ENCODE data around the gene ELOVL3. TPM values are rescaled to one million over a fixed set of nuclear protein-coding genes. Genes with fewer than 3 reads are reported as not detected.
"Not testable (repeated sequence)": the region's sequence is repeated elsewhere in the genome, so short reads cannot be mapped to it uniquely, and the experiment has no call there.

ELOVL3 gene
- total RNA-seq, 2 donors from 2014 or later, result not detected

- H3K9me3 Mint-ChIP-seq, result no peaks in the 10 kb centered on the region
- no peak overlapping the region for H3K27ac Mint-ChIP-seq
- no peak overlapping the region for H3K4me3 Mint-ChIP-seq
- DNase-seq (ENCODE audit: low spot score) (no peak), ATAC-seq (no peak)
- H3K27me3 Mint-ChIP-seq, result peaks cover 0 to 2% of the 10 kb centered on the region in 2 donors
- H3K4me1 Mint-ChIP-seq (ENCODE audit: low read depth in 2 of 2), result peaks cover 0 to 3% of the 10 kb centered on the region in 2 donors
- no peaks in the 10 kb centered on the region for H3K36me3 Mint-ChIP-seq
Measured at GRCh38 chr10:102208311-102209035, 17.6 kb upstream of the ELOVL3 start.

DNA sequence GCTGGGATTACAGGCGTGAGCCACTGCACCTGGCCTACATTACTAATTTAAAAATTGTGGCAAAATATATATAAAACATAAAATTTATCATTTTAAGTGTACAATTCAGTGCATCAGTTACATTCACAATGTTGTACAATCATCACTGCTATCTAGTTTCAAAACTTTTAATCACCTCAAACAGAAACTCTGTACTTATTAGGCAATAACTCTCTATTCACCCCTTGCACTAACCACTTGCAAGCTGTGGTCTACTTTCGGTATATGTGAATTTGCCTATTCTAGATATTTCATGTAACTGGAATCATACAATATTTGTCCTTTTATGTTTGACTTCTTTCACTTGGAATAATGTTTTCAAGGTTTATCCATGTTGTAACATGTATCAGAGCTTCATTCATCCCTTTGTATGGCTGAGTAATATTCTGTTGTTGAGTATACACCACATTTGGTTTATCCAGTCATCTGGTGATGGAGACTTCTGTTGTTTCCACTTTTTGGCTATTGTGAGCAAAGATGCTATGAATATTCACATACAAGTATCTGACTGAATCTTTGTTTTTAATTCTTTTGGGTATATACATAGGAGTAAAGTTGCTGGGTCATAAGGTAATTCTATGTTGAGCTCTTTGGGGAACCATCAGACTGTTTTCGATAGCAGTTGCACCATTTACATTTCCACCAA is 14.3 kb upstream of the ELOVL3 start:
- Mint-ChIP-seq H3K27me3 (peaks cover 0 to 8% of the 10 kb centered on the region in 2 donors), H3K27ac (no peak overlapping the region), H3K4me3 (no peak overlapping the region), H3K4me1 (ENCODE audit: low read depth in 2 of 2) (peaks cover 0 to 3% of the 10 kb centered on the region in 2 donors), H3K36me3 (no peaks in the 10 kb centered on the region), H3K9me3 (no peaks in the 10 kb centered on the region)
- ATAC-seq (peak; percentile 71 to 72), DNase-seq (ENCODE audit: low spot score) (no peak)

GRCh38 chr10:102213599-102213998 is 12.5 kb upstream of the ELOVL3 start:
- H3K4me3 Mint-ChIP-seq; ATAC-seq; DNase-seq (ENCODE audit: low spot score); H3K9me3 Mint-ChIP-seq; H3K27ac Mint-ChIP-seq; H3K36me3 Mint-ChIP-seq; H3K4me1 Mint-ChIP-seq (ENCODE audit: low read depth in 2 of 2); H3K27me3 Mint-ChIP-seq: not testable (repeated sequence)

DNA sequence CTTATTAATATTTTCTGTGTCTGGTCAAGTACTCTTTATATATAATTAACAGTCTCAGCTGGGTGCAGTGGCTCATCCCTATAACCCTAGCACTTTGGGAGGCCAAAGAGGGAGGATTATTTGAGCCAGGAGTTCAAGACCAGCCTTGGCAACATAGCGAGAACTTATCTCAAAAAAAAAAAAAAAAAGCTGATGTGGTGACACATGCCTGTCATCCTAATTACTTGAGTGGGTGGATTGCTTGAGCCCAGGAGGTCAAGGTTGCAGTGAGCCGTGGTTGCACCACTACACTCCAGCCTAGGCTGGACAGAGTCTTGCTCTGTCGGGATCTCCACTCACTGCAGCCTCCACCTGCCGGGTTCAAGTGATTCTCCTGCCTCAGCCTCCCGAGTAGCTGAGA is 6.7 kb upstream of the ELOVL3 start:
- no peak overlapping the region for H3K27ac Mint-ChIP-seq
- H3K36me3 Mint-ChIP-seq, result no peaks in the 10 kb centered on the region
- H3K9me3 Mint-ChIP-seq, result no peaks in the 10 kb centered on the region
- ATAC-seq, result no peak
- H3K27me3 Mint-ChIP-seq, result peaks cover 15 to 19% of the 10 kb centered on the region in 2 donors
- no peak overlapping the region for H3K4me3 Mint-ChIP-seq
- no peaks in the 10 kb centered on the region for H3K4me1 Mint-ChIP-seq (ENCODE audit: low read depth in 2 of 2)
- no peak for DNase-seq (ENCODE audit: low spot score)

DNA sequence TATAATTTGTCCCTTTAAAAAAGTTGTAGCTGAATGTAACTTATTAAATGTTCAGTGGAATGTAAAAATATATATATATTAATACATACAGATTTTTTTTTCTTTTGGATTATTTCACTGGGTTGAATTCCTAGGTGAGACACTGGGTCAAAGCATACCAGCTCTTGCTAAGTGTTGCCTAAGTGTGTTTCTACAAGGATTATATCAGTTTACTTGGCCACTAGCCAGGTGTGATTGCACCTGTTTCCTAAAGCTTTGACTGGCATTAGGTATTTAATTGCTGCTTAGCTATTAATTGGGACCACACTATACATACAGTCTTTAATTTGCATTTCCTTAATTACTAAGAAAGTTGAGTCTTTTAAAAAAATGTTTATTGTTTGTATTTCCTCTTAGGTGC is 5.5 kb upstream of the ELOVL3 start:
- no peaks in the 10 kb centered on the region for H3K9me3 Mint-ChIP-seq
- peaks cover 14 to 20% of the 10 kb centered on the region in 2 donors for H3K27me3 Mint-ChIP-seq
- peaks cover 1 to 2% of the 10 kb centered on the region in 2 donors for H3K4me1 Mint-ChIP-seq (ENCODE audit: low read depth in 2 of 2)
- H3K4me3 Mint-ChIP-seq, result no peak overlapping the region
- DNase-seq (ENCODE audit: low spot score) (no peak), ATAC-seq (no peak)
- H3K36me3 Mint-ChIP-seq, result no peaks in the 10 kb centered on the region
- no peak overlapping the region for H3K27ac Mint-ChIP-seq

GRCh38 chr10:102222797-102223196 is 3.3 kb upstream of the ELOVL3 start:
- no peak overlapping the region for H3K4me3 Mint-ChIP-seq
- H3K4me1 Mint-ChIP-seq (ENCODE audit: low read depth in 2 of 2), result peaks cover 19 to 21% of the 10 kb centered on the region in 2 donors
- H3K27ac Mint-ChIP-seq, result no peak overlapping the region
- ATAC-seq, result no peak
- no peaks in the 10 kb centered on the region for H3K36me3 Mint-ChIP-seq
- H3K27me3 Mint-ChIP-seq, result peaks cover 16 to 30% of the 10 kb centered on the region in 2 donors
- no peak for DNase-seq (ENCODE audit: low spot score)
- H3K9me3 Mint-ChIP-seq, result no peaks in the 10 kb centered on the region

- peaks cover 25 to 37% of the 10 kb centered on the region in 2 donors for H3K27me3 Mint-ChIP-seq
- ATAC-seq, result no peak
Measured at GRCh38 chr10:102226542-102226870, 407 bp downstream of the ELOVL3 start.

DNA sequence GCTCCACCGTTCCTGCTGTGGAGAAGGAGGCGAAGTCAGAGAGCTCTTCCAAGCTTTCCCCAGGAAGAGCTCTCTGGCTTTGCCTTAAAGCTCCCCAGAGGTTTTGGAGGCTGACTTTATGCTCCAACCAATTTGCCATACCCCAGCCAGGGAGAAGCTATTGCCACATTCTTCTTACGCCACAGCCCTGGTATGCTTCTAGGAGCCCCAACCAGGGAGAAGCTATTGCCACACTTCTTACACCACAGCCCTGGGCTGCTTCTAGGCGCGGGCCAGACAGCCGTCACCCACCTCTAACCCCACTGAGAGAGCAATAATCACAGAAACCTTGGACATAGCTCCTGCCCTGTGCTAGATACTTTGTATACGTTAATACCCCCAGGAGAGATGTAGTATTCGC is 951 bp downstream of the ELOVL3 start:
- Mint-ChIP-seq H3K4me3 (no peak overlapping the region), H3K36me3 (no peaks in the 10 kb centered on the region), H3K4me1 (ENCODE audit: low read depth in 2 of 2) (peaks cover 32 to 33% of the 10 kb centered on the region in 2 donors), H3K9me3 (no peaks in the 10 kb centered on the region), H3K27me3 (peaks cover 27 to 37% of the 10 kb centered on the region in 2 donors), H3K27ac (no peak overlapping the region)
- DNase-seq (ENCODE audit: low spot score), result no peak
- no peak for ATAC-seq

More at GRCh38 chr10:102226542-102226870, 407 bp downstream of the ELOVL3 start:
- no peak for DNase-seq (ENCODE audit: low spot score)
- no peaks in the 10 kb centered on the region for H3K36me3 Mint-ChIP-seq
- peaks cover 32 to 33% of the 10 kb centered on the region in 2 donors for H3K4me1 Mint-ChIP-seq (ENCODE audit: low read depth in 2 of 2)
- no peaks in the 10 kb centered on the region for H3K9me3 Mint-ChIP-seq
- H3K27ac Mint-ChIP-seq, result no peak overlapping the region
- peak overlapping the region; percentile 63 for H3K4me3 Mint-ChIP-seq

DNA sequence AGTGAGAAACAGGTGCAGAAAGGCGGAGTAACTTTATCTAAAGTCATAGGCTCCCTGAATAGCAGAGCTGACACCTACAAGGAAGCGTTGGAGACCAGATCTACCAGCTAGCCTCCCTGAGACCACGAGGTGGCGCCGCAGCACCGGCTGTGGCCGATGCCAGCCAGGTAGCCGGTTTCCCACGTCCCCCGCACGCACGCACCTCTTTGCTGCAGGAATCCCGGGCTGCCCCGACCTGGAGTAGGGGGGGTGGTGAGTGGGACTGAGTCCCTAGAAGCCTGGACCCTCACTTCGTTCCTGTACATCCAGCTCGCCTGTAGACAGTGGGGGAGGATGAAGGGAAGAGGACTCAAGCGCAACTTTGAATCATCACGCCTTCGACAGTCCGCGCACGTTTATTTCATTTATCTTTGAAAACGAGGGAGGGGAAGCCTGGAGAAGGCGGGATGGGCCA is 3.7 kb downstream of the ELOVL3 start:
- Mint-ChIP-seq H3K36me3 (no peaks in the 10 kb centered on the region), H3K9me3 (no peaks in the 10 kb centered on the region), H3K4me1 (ENCODE audit: low read depth in 2 of 2) (peaks cover 32 to 33% of the 10 kb centered on the region in 2 donors), H3K27me3 (peaks cover 36 to 40% of the 10 kb centered on the region in 2 donors), H3K4me3 (peak overlapping the region; percentile 84), H3K27ac (no peak overlapping the region)
- peak; percentile 59 to 70 for ATAC-seq
- peak; percentile 81 for DNase-seq (ENCODE audit: low spot score)

DNA sequence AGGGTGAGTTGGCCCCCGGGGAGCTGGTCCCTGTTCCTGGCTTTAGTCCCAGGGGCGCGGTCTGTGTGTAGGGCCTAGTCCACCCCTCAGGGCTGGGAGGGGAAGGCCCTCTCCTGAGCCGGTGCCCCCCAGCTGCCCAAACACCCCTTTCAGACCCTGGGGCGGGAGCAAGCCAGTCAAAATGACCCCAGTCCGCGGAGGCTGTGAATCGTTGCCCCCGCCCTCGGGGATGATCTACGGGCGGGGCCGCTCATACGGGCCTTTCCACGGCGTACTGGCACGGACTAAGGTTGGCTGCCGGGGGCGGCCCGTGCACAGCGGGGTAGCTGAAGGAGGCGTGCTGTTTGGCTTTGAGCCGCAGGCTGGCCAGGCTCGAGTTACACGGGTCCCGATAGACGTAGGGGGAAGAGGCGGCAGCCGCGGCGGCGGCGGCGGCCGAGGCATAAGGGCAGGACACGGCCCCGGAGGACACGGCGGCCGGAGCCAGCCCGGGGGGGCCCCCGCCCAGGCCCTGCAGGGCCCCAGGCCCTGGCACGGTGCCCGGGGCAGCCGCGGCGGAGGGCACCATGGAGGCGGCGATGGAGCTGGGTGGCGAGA is 4.3 kb downstream of the ELOVL3 start:
- Mint-ChIP-seq H3K36me3 (no peaks in the 10 kb centered on the region), H3K9me3 (no peaks in the 10 kb centered on the region), H3K27ac (no peak overlapping the region), H3K4me3 (peak overlapping the region; percentile 84), H3K27me3 (peaks cover 38 to 42% of the 10 kb centered on the region in 2 donors), H3K4me1 (ENCODE audit: low read depth in 2 of 2) (peaks cover 32 to 33% of the 10 kb centered on the region in 2 donors)
- ATAC-seq (peak; percentile 3 to 31), DNase-seq (ENCODE audit: low spot score) (no peak)

GRCh38 chr10:102230861-102231356 is 4.8 kb downstream of the ELOVL3 start:
- H3K9me3 Mint-ChIP-seq, result no peaks in the 10 kb centered on the region
- H3K27ac Mint-ChIP-seq, result no peak overlapping the region

DNA sequence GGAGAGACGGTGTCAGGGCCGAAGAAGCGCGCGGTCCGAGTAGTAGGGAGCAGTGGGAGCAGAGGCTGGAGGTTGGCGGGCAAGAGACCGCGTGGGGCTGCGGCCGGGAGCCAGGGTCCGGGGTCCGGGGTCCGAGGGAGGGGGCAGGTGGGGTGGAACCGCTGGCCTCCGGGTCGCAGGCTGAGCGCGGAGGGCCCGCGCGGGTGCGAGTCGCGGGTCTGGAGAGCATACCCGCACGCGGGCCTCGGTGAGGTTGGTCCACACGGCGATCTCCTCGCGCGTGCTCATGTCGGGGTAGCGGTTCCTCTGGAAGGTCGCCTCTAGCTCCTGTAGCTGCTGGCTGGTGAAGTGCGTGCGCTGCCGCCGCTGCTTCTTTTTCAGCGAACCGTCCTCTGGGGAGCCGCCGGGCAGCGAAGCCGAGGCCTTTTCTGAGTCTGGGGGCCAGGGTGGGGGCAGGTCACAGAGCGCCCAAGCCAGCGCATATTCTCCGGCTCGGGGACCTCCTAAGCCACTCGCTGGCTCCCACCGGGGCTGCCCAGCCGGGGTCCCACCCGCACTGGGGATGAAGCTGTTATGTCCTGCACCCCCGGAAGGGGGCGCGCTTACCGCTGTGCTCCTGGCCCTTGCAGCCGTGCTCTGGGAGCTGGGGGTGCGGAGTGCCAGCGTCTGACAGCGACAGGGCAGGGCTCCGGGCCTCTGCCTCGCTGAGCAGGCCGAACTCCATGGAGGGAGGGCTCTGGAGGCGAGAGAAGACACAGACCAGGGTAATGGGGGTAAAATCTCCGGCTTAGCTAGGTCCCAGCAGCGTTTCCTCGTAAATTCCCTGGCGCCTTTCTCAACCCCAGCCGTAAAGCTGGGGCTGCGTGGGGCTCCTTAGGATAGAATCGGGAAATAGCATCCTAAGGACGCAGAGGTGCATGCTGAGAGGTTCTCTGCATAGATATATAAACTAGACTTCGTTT is 5.5 kb downstream of the ELOVL3 start:
- H3K4me1 Mint-ChIP-seq (ENCODE audit: low read depth in 2 of 2), result peaks cover 19 to 21% of the 10 kb centered on the region in 2 donors
- no peaks in the 10 kb centered on the region for H3K36me3 Mint-ChIP-seq
- ATAC-seq (peak; percentile 63 to 75), DNase-seq (ENCODE audit: low spot score) (peak; percentile 74)
- no peaks in the 10 kb centered on the region for H3K9me3 Mint-ChIP-seq
- no peak overlapping the region for H3K27ac Mint-ChIP-seq
- H3K4me3 Mint-ChIP-seq, result peak overlapping the region; percentile 84
- peaks cover 51 to 55% of the 10 kb centered on the region in 2 donors for H3K27me3 Mint-ChIP-seq

More at GRCh38 chr10:102230861-102231356, 4.8 kb downstream of the ELOVL3 start:
- Mint-ChIP-seq H3K27me3 (peaks cover 44 to 48% of the 10 kb centered on the region in 2 donors), H3K36me3 (no peaks in the 10 kb centered on the region), H3K4me3 (peak overlapping the region; percentile 84), H3K4me1 (ENCODE audit: low read depth in 2 of 2) (peaks cover 27 to 29% of the 10 kb centered on the region in 2 donors)
- DNase-seq (ENCODE audit: low spot score) (peak; percentile 64), ATAC-seq (no peak)

DNA sequence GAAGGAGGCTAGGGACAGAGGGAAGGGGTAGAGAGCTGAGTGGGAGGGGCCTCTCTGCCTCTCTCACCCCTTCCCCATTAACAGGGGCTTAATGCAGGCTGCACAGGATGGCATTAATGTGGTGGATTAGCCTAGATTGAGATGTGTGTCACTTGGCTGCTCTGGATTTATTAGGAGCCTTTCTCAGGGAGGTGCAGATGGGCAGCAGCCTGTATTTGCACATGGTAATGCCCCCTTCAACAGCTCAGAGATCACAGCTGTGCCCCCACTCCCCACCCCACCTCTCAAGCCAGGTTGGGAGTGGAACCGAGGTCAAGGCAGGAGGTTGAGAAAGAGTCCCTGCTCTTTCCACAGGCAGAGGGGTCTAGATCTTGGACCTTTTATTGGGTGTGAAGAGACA is 7.9 kb downstream of the ELOVL3 start:
- no peak overlapping the region for H3K4me3 Mint-ChIP-seq
- ATAC-seq (no peak), DNase-seq (ENCODE audit: low spot score) (no peak)
- H3K9me3 Mint-ChIP-seq, result no peaks in the 10 kb centered on the region
- no peaks in the 10 kb centered on the region for H3K36me3 Mint-ChIP-seq
- no peak overlapping the region for H3K27ac Mint-ChIP-seq
- H3K27me3 Mint-ChIP-seq, result peaks cover 45 to 53% of the 10 kb centered on the region in 2 donors
- peaks cover 8 to 11% of the 10 kb centered on the region in 2 donors for H3K4me1 Mint-ChIP-seq (ENCODE audit: low read depth in 2 of 2)

Measured in natural killer cell treated with Interleukin-12 subunit alpha and Interleukin-12 subunit beta and Interleukin-15 and Interleukin-18, amount 100 ng/mL, for 72 hours (primary cell).